HepG2 (cell line): ENCODE results near the gene ASB7. TPM values are rescaled to one million over a fixed set of nuclear protein-coding genes. Genes with fewer than 3 reads are reported as not detected.

Experiments
- ATAC-seq: fragments of 200-7000 bp; cut with Tn5 transposase; 3 replicates; pipeline ENCODE4 v1.9.1; 2020; ENCODE audit warnings: mild to moderate bottlenecking, moderate library complexity
- BruUV-seq: library from RNA; stranded (reverse); fragments of 400-500 nt; replicated peaks from 2 replicates; lab custom pipeline; 2021; lab: Mats Ljungman, UMichigan
- CTCF ChIA-PET: fragments of 300-600 bp; formaldehyde crosslinking; extraction: SDS; loops from one replicate; lab custom pipeline; 2021; ENCODE audit warnings: low total read pairs, inconsistent platforms, low intra/inter-chr PET ratio; lab: Yijun Ruan, JAX
- POLR2A ChIA-PET: fragments of 350-600 bp; sonication (Branson Sonifier 250); formaldehyde crosslinking; loops from one replicate; lab custom pipeline; 2020; ENCODE audit warnings: antibody characterized with exemption, inconsistent platforms; lab: Yijun Ruan, JAX
- DNase-seq: peaks from one replicate; pipeline ENCODE4 v3.0.0-alpha.2; 2015; ENCODE audit warnings: low spot score
- FAIRE-seq: peaks from 3 replicates; lab custom pipeline; 2011; peaks lifted over from hg19 to GRCh38; lab: Jason Lieb, UNC
- H2AFZ ChIP-seq: one replicate; pipeline ENCODE4 v1.6.1; 2011; ENCODE audit warnings: low read length, inconsistent platforms
- H3K27ac ChIP-seq: fragments of 300-600 bp; 3 replicates; pipeline ENCODE4 v1.8.0; 2011; ENCODE audit warnings: mixed run types, mild to moderate bottlenecking, mixed read lengths, low read length, inconsistent platforms; ENCODE audit not compliant: insufficient read depth; ENCODE audit errors: extremely low read length
- H3K27me3 ChIP-seq, 2 experiments: fragments of 200-600 bp in 1 of 2; 2 replicates in 1 of 2; 3 replicates in 1 of 2; pipeline versions ENCODE4 v1.6.0 to v1.8.0; 2011; ENCODE audit warnings: low read length in 2 of 2, mild to moderate bottlenecking in 2 of 2, moderate library complexity in 2 of 2, inconsistent platforms in 1 of 2; ENCODE audit not compliant: insufficient read depth in 2 of 2, control insufficient read depth in 1 of 2
- H3K36me3 ChIP-seq, 2 experiments: fragments of 200-600 bp in 1 of 2; replicated peaks in 1 of 2; 2 replicates in 1 of 2; 3 replicates in 1 of 2; pipeline versions ENCODE4 v1.5.1 to v1.8.0; 2011; ENCODE audit warnings: low read length in 2 of 2, inconsistent platforms in 1 of 2; ENCODE audit not compliant: insufficient read depth in 2 of 2, control insufficient read depth in 1 of 2
- H3K4me1 ChIP-seq: 2 replicates; pipeline ENCODE4 v1.5.1; 2012; ENCODE audit warnings: low read length, inconsistent platforms; ENCODE audit not compliant: insufficient read depth
- H3K4me2 ChIP-seq: 2 replicates; pipeline ENCODE4 v1.6.0; 2011; ENCODE audit warnings: low read depth, low read length, inconsistent platforms
- H3K4me3 ChIP-seq, 3 experiments: fragments of 200-600 bp in 1 of 3; sonication (generic), shearing (Covaris generic) in 1 of 3; replicated peaks in 1 of 3; 2 replicates each; pipeline ENCODE4 v1.5.1; 2011 to 2016; ENCODE audit warnings: low read length in 3 of 3, inconsistent platforms in 2 of 3, low read depth in 2 of 3, mild to moderate bottlenecking in 2 of 3, control low read depth in 1 of 3, mixed read lengths in 1 of 3; ENCODE audit not compliant: insufficient read depth in 1 of 3
- H3K79me2 ChIP-seq: one replicate; pipeline ENCODE4 v1.6.1; 2011; ENCODE audit warnings: low read length, inconsistent platforms; ENCODE audit not compliant: insufficient read depth
- H3K9ac ChIP-seq: 2 replicates; pipeline ENCODE4 v1.6.0; 2011; ENCODE audit warnings: mild to moderate bottlenecking, low read depth, low read length, inconsistent platforms; ENCODE audit not compliant: insufficient read depth
- H3K9me3 ChIP-seq: 2 replicates; pipeline ENCODE4 v1.5.1; 2012; ENCODE audit warnings: mild to moderate bottlenecking, low read length
- H4K20me1 ChIP-seq: 2 replicates; pipeline ENCODE4 v1.6.0; 2011; ENCODE audit warnings: inconsistent platforms, mild to moderate bottlenecking, low read length, moderate library complexity; ENCODE audit not compliant: insufficient read depth
- FOXP4 ChIP-seq: sonication (generic); formaldehyde crosslinking; IDR thresholded peaks from 2 replicates; pipeline ENCODE4 v1.4.0; 2020; ENCODE audit warnings: missing genetic modification reagents
- RERE ChIP-seq: IDR thresholded peaks from 2 replicates; pipeline ENCODE4 v1.6.1; 2016; ENCODE audit warnings: low read depth, missing genetic modification reagents, missing compliant biosample characterization
- ZSCAN25 ChIP-seq: sonication (generic); formaldehyde crosslinking; IDR thresholded peaks from 2 replicates; pipeline ENCODE4 v1.8.0; 2022; ENCODE audit warnings: mild to moderate bottlenecking, missing genetic modification reagents
- WGBS: methylation state at CpG from one replicate; pipeline ENCODE4 v1.1.6; 2017; ENCODE audit warnings: low lambda C conversion rate; 5-methylcytosine and 5-hydroxymethylcytosine counted together
- in situ Hi-C: cut with HindIII; loops from 2 replicates; pipeline ENCODE4 v1.10.0; 2017; ENCODE audit warnings: low pct_unique_long_range_greater_than_20kb; ENCODE audit not compliant: extremely low pct_ligation_motif_present
- intact Hi-C: fragments of 100-400 bp; cut with micrococcal nuclease; formaldehyde crosslinking; loops from one replicate; pipeline ENCODE4 v1.10.0; 2022; ENCODE audit not compliant: unreplicated experiment
- polyA plus RNA-seq, 8 experiments: library from polyadenylated mRNA; depleted of rRNA in 3 of 8; stranded (reverse) in 7 of 8; unstranded in 1 of 8; fragments of >200 nt; fragmentation: Illumina TruSeq in 4 of 8; extraction: Trizol in 4 of 8; gene quantifications; 2 replicates each; pipeline versions ENCODE4 v1.2.1 to v1.2.3, GENCODE V29; 2011 to 2016; ENCODE audit warnings: low read depth in 4 of 8, missing spikeins in 1 of 8, mixed read lengths in 1 of 8; ENCODE audit not compliant: insufficient read depth in 1 of 8
- total RNA-seq, 5 experiments: library from RNA; depleted of rRNA; stranded (reverse); fragments of >200 nt; fragmentation: Illumina TruSeq; extraction: Trizol; gene quantifications; 2 replicates each; pipeline ENCODE4 v1.2.3, GENCODE V29; 2016; ENCODE audit warnings: low read depth in 1 of 5

The ASB7 gene
- total and polyA plus RNA-seq, 2 of the 13 experiments (the other 11 are each of a cell fraction or from before 2014, with no cell fraction given): 7.7 to 12.1 TPM

- Histone ChIP-seq H4K20me1 (no peaks in the 10 kb centered on the region), H3K36me3 (no peaks in the 10 kb centered on the region), H3K4me3 (no peak overlapping the region), H3K9me3 (no peaks in the 10 kb centered on the region), H3K27me3 (peaks cover 2 to 10% of the 10 kb centered on the region in 2 experiments; a peak in 1 of 5 replicates), H2AFZ (no peak overlapping the region), H3K27ac (no peak overlapping the region), H3K9ac (no peak overlapping the region), H3K79me2 (no peaks in the 10 kb centered on the region), H3K4me1 (no peaks in the 10 kb centered on the region), H3K4me2 (no peak overlapping the region)
- BruUV-seq: no TSS peak
- ChIA-PET CTCF (no interaction called here), POLR2A (no interaction called here)
- WGBS: 21% methylated on average over 6 of the region's 6 CpGs
- no peak for DNase-seq
- ATAC-seq: no peak
- FAIRE-seq: no peak
- TF ChIP-seq RERE (CRISPR knock-in tag) (no peak), ZSCAN25 (CRISPR knock-in tag) (no peak), FOXP4 (no peak)
- intact Hi-C loops (no loop called here), in situ Hi-C loops (no loop called here)
Measured at GRCh38 chr15:100683434-100683833, 81.0 kb downstream of the ASB7 start.
